ENCODE results near the gene SMTNL2.
"Not testable (repeated sequence)": the region's sequence is repeated elsewhere in the genome, so short reads cannot be mapped to it uniquely, and the experiment has no call there.

The SMTNL2 gene

GRCh38 chr17:4639301-4640059, 55.2 kb downstream of the SMTNL2 start:
- DNase-seq: peak; percentile 26

DNA sequence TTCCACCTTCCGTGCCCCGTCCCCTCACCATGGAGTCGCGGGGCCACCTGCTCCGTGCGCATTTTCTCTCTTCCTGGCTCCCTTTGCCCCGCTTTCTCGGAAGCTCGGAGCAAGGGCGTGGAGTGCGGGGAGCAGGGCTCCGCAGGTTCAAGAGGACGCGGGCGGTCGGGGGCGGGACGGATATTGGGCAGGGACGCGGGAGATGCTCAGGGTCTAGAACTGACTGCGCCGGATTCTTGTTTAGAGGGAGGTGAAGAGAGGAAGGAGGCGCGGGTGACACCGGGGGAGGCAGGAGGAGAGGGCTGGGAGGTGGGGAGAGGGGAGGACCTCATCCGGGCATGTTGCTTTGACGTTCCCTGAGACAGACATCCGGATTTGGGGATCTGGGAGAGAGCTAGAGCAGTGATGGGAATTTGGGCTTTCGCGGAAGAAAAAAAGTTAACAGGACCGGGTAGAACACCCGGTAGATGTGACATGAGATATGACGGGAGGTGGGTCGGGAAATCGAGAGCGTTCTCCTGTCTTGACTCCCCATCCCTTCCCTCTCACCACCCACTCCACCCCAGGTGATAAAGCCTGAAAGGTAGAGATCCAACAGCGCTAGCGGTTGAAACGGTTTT, 56.4 kb downstream of the SMTNL2 start:
- not testable (repeated sequence) for DNase-seq

GRCh38 chr17:4641297-4642195, 57.2 kb downstream of the SMTNL2 start, which contains the start of gene ALOX15:
ALOX15 (minus strand) TSS chr17:4641678; CDS start chr17:4641651, 27 bp downstream.
- DNase-seq: no peak

- no peak for DNase-seq
These were observed 58.0 kb downstream of the SMTNL2 start for GRCh38 chr17:4642286-4642685.

- no peak for DNase-seq
These were observed 59.3 kb downstream of the SMTNL2 start for GRCh38 chr17:4643676-4644075.

DNA sequence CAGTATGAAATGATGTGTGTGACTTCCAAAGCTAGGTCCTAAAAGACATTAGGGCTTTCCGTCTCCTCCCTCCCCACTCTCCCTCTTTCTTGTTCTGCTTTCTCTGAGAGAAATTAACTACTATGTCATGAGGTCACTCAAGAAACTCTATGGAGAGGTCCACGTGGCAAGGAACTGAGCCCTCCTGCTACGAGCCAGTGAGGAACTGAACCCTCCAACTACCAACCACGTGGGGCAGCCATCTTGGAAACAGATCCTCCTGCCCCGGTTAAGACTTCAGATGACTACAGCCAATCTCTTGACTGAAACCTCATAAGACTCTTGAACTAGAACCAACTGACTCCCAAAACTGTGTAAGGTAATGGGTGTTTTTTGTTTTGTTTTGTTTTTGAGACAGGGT, 61.3 kb downstream of the SMTNL2 start:
- DNase-seq: peak; percentile 32

- no peak for DNase-seq
These were observed 64.4 kb downstream of the SMTNL2 start for GRCh38 chr17:4648741-4649140.

DNA sequence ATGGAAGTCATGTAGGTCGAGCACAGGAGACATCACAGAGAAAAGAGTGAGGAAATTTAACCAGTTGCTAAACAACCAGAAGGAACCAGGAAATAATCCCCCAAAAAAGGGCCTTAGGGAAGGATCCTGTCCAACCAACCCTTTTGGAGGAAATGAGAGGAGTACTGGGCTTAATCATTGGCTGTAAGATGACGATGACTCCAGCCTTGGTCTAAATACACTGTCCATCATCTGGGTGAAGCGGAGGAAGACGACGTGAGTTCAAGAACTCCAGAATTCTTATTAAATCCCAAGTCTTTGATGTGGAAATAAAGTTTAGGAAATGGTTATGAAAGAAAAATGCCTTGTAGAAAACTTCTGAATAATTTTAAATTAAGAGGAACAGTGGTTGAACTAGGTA, 68.7 kb downstream of the SMTNL2 start:
- no peak for DNase-seq

GRCh38 chr17:4655933-4656332, 71.6 kb downstream of the SMTNL2 start:
- DNase-seq: not testable (repeated sequence)

DNA sequence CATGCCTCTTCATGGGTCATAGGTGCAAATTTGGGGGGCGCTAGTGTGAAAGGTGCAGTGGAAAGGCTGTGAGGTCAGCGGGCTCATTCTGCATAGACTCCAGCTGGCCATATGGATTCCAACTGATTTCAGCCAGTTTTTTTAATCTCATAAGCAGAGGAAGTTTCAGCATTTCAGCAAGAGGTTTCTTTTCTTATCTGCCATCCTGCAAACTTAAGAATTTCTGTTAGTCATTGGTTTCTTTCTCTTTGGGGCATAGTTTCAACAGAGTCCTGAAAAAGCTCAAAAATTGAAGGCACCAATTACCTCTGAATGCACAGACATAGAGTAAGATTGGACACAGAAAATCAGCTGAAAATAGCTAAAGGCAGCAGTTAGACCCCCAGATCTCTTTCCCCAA, 73.3 kb downstream of the SMTNL2 start:
- no peak for DNase-seq
